ENCODE data around the gene ADAM10.

ADAM10 gene

DNA sequence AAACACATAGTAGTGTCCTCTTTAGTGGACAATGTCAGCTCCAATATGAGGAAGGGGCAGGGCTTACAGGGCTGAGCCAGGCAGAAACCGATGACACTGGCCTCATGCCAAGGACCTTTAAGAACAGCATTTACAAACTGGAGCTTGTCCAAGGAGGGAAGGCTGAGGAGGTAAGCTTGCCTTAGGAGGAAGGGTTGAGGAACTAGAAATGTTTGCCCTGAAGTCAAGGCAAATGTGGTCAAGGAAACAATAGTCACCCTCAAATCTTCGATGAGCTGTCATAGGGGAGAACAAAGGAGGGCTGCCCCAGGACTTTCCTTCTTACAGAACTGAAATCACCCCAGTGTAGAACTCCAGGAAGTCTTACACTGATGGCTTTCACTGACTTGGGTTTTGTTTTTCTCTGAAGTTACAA lies 181.3 kb downstream of the ADAM10 start:
- Histone ChIP-seq H3K4me3 (ENCODE audit: low read depth, low read length) (no peak overlapping the region), H3K4me2 (ENCODE audit: low read length) (no peak overlapping the region), H3K9me3 (ENCODE audit: control insufficient read depth, low read length) (no peaks in the 10 kb centered on the region), H3K27me3 (ENCODE audit: control insufficient read depth, insufficient read depth, low read length) (no peaks in the 10 kb centered on the region), H2AFZ (no peak overlapping the region), H3K79me2 (no peaks in the 10 kb centered on the region), H3K27ac (no peak overlapping the region), H3K4me1 (no peaks in the 10 kb centered on the region), H3K9ac (no peak overlapping the region), H3K36me3 (ENCODE audit: control insufficient read depth, insufficient read depth, low read length) (no peaks in the 10 kb centered on the region)
- TF ChIP-seq, protein P1, sequence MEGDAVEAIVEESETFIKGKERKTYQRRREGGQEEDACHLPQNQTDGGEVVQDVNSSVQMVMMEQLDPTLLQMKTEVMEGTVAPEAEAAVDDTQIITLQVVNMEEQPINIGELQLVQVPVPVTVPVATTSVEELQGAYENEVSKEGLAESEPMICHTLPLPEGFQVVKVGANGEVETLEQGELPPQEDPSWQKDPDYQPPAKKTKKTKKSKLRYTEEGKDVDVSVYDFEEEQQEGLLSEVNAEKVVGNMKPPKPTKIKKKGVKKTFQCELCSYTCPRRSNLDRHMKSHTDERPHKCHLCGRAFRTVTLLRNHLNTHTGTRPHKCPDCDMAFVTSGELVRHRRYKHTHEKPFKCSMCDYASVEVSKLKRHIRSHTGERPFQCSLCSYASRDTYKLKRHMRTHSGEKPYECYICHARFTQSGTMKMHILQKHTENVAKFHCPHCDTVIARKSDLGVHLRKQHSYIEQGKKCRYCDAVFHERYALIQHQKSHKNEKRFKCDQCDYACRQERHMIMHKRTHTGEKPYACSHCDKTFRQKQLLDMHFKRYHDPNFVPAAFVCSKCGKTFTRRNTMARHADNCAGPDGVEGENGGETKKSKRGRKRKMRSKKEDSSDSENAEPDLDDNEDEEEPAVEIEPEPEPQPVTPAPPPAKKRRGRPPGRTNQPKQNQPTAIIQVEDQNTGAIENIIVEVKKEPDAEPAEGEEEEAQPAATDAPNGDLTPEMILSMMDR (IDR thresholded peaks at IDR 0.05) = no peak

DNA sequence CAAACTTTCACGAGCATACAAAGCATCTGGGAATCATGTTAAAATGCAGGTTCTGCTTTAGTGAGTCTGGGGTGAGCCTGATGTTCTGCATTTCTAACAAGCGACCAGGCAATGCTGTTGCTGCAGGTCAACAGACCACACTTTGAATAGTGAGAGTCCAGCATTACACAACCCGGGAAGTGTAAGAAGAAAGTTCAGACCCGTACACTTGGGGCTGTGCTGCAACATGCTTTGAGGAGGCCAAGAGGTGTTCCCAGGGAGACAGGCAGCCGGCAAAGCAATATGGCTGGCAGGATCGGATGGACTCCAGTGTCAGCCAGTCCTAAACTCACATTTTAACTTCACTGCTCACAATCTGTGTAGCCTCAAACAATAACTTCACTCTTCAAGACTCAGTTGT lies 183.5 kb downstream of the ADAM10 start:
- H3K36me3 ChIP-seq (ENCODE audit: control insufficient read depth, insufficient read depth, low read length) = no peaks in the 10 kb centered on the region
- H2AFZ ChIP-seq = no peak overlapping the region
- H3K4me1 ChIP-seq = no peaks in the 10 kb centered on the region
- H3K4me3 ChIP-seq (ENCODE audit: low read depth, low read length) = no peak overlapping the region
- no peaks in the 10 kb centered on the region for H3K79me2 ChIP-seq
- no peak overlapping the region for H3K9ac ChIP-seq
- TF ChIP-seq, protein P1 (IDR thresholded peaks at IDR 0.05) = no peak
- H3K9me3 ChIP-seq (ENCODE audit: control insufficient read depth, low read length) = no peaks in the 10 kb centered on the region
- no peak overlapping the region for H3K27ac ChIP-seq
- no peak overlapping the region for H3K4me2 ChIP-seq (ENCODE audit: low read length)
- H3K27me3 ChIP-seq (ENCODE audit: control insufficient read depth, insufficient read depth, low read length) = no peaks in the 10 kb centered on the region

DNA sequence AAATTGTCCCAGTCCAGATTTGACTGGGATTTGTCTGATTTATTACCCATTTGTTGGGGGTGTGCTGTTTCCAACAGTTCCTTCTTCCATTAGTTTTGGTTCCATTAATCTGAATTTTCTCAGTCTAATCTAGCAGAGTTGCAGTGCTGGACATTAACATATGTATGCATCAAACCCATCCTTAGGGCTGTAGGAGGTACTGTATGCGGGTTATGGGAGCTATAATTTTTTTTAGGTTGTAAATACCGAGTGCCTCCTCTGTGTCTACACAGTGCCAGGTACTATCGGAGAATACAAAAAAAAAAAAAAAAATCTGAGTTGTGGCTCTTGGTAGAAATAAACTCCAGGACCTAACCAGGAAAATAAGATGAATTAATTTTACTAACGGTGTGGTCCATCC lies 183.9 kb downstream of the ADAM10 start:
- Histone ChIP-seq H3K36me3 (ENCODE audit: control insufficient read depth, insufficient read depth, low read length) (no peaks in the 10 kb centered on the region), H3K9ac (no peak overlapping the region), H3K4me2 (ENCODE audit: low read length) (no peak overlapping the region), H3K9me3 (ENCODE audit: control insufficient read depth, low read length) (no peaks in the 10 kb centered on the region), H3K79me2 (no peaks in the 10 kb centered on the region), H3K4me3 (ENCODE audit: low read depth, low read length) (no peak overlapping the region), H2AFZ (no peak overlapping the region), H3K4me1 (no peaks in the 10 kb centered on the region), H3K27me3 (ENCODE audit: control insufficient read depth, insufficient read depth, low read length) (no peaks in the 10 kb centered on the region), H3K27ac (no peak overlapping the region)
- TF ChIP-seq, protein P1 (IDR thresholded peaks at IDR 0.05) = no peak

DNA sequence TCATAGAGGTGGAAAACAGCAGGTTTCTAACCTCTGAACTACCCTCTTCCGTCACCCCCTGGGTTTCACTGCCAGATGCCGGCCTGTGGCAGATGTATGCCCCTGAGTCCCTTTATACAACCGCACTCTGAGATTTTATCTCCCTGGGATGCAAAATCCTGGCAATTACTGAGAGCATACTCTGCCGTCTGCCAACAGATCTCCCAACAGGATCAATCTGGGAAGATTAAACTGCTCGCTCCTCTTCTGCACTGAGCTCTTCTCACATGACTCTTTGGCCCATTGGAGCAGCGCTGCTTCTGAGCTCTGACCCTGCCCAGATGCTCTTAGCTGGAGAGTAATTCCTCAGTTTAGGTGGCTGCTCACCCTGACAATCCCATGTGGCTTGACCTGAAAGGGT lies 184.5 kb downstream of the ADAM10 start:
- no peaks in the 10 kb centered on the region for H3K79me2 ChIP-seq
- no peaks in the 10 kb centered on the region for H3K27me3 ChIP-seq (ENCODE audit: control insufficient read depth, insufficient read depth, low read length)
- H2AFZ ChIP-seq = no peak overlapping the region
- H3K9me3 ChIP-seq (ENCODE audit: control insufficient read depth, low read length) = no peaks in the 10 kb centered on the region
- no peak overlapping the region for H3K9ac ChIP-seq
- no peak overlapping the region for H3K4me2 ChIP-seq (ENCODE audit: low read length)
- no peaks in the 10 kb centered on the region for H3K36me3 ChIP-seq (ENCODE audit: control insufficient read depth, insufficient read depth, low read length)
- H3K4me1 ChIP-seq = no peaks in the 10 kb centered on the region
- TF ChIP-seq, protein P1 (IDR thresholded peaks at IDR 0.05) = no peak
- H3K27ac ChIP-seq = no peak overlapping the region
- H3K4me3 ChIP-seq (ENCODE audit: low read depth, low read length) = no peak overlapping the region

DNA sequence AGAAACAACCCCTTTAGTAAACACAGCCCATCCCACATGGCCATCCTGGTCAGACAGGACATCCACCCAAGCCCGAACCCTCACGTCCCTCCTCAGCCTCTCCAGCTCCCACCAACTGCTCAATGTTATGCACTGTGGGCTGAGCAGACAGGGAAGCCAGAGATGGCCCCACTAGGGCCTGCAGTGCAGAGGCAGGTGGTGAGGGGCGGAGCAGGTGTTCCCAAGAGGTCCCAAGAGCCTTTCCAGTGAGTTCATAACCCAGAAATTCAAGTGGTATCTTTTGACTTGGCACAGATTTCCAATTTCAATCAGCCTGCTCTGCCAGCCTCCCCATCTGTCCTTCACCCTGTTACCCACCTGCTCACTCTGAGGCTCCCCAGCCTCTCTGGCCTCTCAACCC lies 187.4 kb downstream of the ADAM10 start:
- H3K4me2 ChIP-seq (ENCODE audit: low read length) = no peak overlapping the region
- H3K79me2 ChIP-seq = no peaks in the 10 kb centered on the region
- TF ChIP-seq, protein P1 (IDR thresholded peaks at IDR 0.05) = no peak
- H3K27ac ChIP-seq = no peak overlapping the region
- H3K36me3 ChIP-seq (ENCODE audit: control insufficient read depth, insufficient read depth, low read length) = no peaks in the 10 kb centered on the region
- H3K27me3 ChIP-seq (ENCODE audit: control insufficient read depth, insufficient read depth, low read length) = no peaks in the 10 kb centered on the region
- H3K4me1 ChIP-seq = no peaks in the 10 kb centered on the region
- no peaks in the 10 kb centered on the region for H3K9me3 ChIP-seq (ENCODE audit: control insufficient read depth, low read length)
- no peak overlapping the region for H3K9ac ChIP-seq
- H3K4me3 ChIP-seq (ENCODE audit: low read depth, low read length) = no peak overlapping the region
- H2AFZ ChIP-seq = no peak overlapping the region

All from parathyroid adenoma (tissue), 2 donors.